SU-DHL-6 (cell line): ENCODE measurements around the gene RPH3AL.

ENCODE experiments used
- EZH2phosphoT487 ChIP-seq: fragments of 200-600 bp; sonication (generic), shearing (Covaris generic); conservative IDR thresholded peaks from 2 replicates; pipeline ENCODE4 v1.6.1; 2018; ENCODE audit warnings: mild to moderate bottlenecking, antibody characterized with exemption, low read length, moderate library complexity, mixed read lengths
- TF ChIP-seq, protein P1 (sequence below): fragments of 200-600 bp; sonication (generic); IDR thresholded peaks from one replicate; pipeline ENCODE4 v1.5.1; 2017; ENCODE audit warnings: antibody characterized with exemption, mild to moderate bottlenecking, low read length, moderate library complexity; ENCODE audit not compliant: insufficient read depth, poor library complexity, severe bottlenecking

DNA sequence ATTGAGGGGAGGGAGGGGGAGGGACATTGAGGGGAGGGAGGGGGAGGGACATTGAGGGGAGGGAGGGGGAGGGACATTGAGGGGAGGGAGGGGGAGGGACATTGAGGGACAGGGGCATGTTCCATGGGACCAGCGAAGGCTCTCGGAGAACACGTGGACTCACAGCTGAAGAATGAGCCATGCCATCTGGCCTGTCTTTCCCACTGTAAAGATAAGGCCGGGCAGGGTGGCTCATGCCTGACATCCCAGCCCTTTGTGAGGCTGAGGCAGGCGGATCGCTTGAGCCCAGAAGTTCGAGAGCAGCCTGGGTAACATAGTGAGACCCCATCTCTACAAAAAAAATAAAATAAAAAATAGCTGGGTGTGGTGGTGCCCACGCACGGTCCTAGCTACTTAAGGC lies 32.5 kb downstream of the RPH3AL start:
- TF ChIP-seq, protein P1, sequence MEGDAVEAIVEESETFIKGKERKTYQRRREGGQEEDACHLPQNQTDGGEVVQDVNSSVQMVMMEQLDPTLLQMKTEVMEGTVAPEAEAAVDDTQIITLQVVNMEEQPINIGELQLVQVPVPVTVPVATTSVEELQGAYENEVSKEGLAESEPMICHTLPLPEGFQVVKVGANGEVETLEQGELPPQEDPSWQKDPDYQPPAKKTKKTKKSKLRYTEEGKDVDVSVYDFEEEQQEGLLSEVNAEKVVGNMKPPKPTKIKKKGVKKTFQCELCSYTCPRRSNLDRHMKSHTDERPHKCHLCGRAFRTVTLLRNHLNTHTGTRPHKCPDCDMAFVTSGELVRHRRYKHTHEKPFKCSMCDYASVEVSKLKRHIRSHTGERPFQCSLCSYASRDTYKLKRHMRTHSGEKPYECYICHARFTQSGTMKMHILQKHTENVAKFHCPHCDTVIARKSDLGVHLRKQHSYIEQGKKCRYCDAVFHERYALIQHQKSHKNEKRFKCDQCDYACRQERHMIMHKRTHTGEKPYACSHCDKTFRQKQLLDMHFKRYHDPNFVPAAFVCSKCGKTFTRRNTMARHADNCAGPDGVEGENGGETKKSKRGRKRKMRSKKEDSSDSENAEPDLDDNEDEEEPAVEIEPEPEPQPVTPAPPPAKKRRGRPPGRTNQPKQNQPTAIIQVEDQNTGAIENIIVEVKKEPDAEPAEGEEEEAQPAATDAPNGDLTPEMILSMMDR, result no peak
- TF ChIP-seq EZH2phosphoT487, result no peak
